ENCODE results near the gene DPP10. TPM values are rescaled to one million over a fixed set of nuclear protein-coding genes. Genes with fewer than 3 reads are reported as not detected.

The DPP10 gene
- total RNA-seq, 3 donors from 2014 or later (not counting 1 experiment from before 2014, with no cell fraction given): not detected

- H3K4me1 ChIP-seq (ENCODE audit: control insufficient read depth, insufficient read depth, low read length): no peaks in the 10 kb centered on the region
- no peak overlapping the region for H3K4me3 ChIP-seq (ENCODE audit: low read length)
- Mint-ChIP-seq H3K36me3 (no peaks in the 10 kb centered on the region), H3K27ac (no peak overlapping the region), H3K9me3 (peaks cover 0 to 5% of the 10 kb centered on the region in 2 donors), H3K4me3 (no peak overlapping the region), H3K27me3 (ENCODE audit: low read depth in 2 of 2) (no peaks in the 10 kb centered on the region), H3K4me1 (no peaks in the 10 kb centered on the region)
- no peaks in the 10 kb centered on the region for H3K36me3 ChIP-seq (ENCODE audit: control insufficient read depth, insufficient read depth, low read length)
- 83% methylated on average over 3 of the region's 3 CpGs for WGBS (ENCODE audit: insufficient coverage)
- ATAC-seq (no peak), DNase-seq (no peak)
- H3K27me3 ChIP-seq (ENCODE audit: control insufficient read depth, insufficient read depth, low read length): no peaks in the 10 kb centered on the region
- intact Hi-C loops (cut with micrococcal nuclease): no loop called here
- H3K9me3 ChIP-seq (ENCODE audit: control insufficient read depth, insufficient read depth, low read length): no peaks in the 10 kb centered on the region
- no peak overlapping the region for H3K27ac ChIP-seq (ENCODE audit: low read length)
- TF ChIP-seq CTCF (IDR thresholded peaks at IDR 0.05): no peak
Measured at GRCh38 chr2:114569166-114569565, 126.7 kb downstream of the DPP10 start.

GRCh38 chr2:114577657-114578056 is 135.2 kb downstream of the DPP10 start:
- 78% methylated on average over 2 of the region's 2 CpGs for WGBS (ENCODE audit: insufficient coverage)
- Mint-ChIP-seq H3K4me3 (no peak overlapping the region), H3K4me1 (no peaks in the 10 kb centered on the region), H3K9me3 (peaks cover 4 to 13% of the 10 kb centered on the region in 2 donors), H3K27me3 (ENCODE audit: low read depth in 2 of 2) (no peaks in the 10 kb centered on the region), H3K27ac (no peak overlapping the region), H3K36me3 (no peaks in the 10 kb centered on the region)
- H3K36me3 ChIP-seq (ENCODE audit: control insufficient read depth, insufficient read depth, low read length): no peaks in the 10 kb centered on the region
- DNase-seq: no peak
- no peaks in the 10 kb centered on the region for H3K27me3 ChIP-seq (ENCODE audit: control insufficient read depth, insufficient read depth, low read length)
- no peak overlapping the region for H3K4me3 ChIP-seq (ENCODE audit: low read length)
- no peak overlapping the region for H3K27ac ChIP-seq (ENCODE audit: low read length)
- no peak for TF ChIP-seq CTCF (IDR thresholded peaks at IDR 0.05)
- no peaks in the 10 kb centered on the region for H3K4me1 ChIP-seq (ENCODE audit: control insufficient read depth, insufficient read depth, low read length)
- H3K9me3 ChIP-seq (ENCODE audit: control insufficient read depth, insufficient read depth, low read length): no peaks in the 10 kb centered on the region
- no peak for ATAC-seq
- intact Hi-C loops (cut with micrococcal nuclease): no loop called here

GRCh38 chr2:114579542-114579941 is 137.1 kb downstream of the DPP10 start:
- Histone ChIP-seq H3K27ac (ENCODE audit: low read length) (no peak overlapping the region), H3K4me1 (ENCODE audit: control insufficient read depth, insufficient read depth, low read length) (no peaks in the 10 kb centered on the region), H3K9me3 (ENCODE audit: control insufficient read depth, insufficient read depth, low read length) (no peaks in the 10 kb centered on the region), H3K27me3 (ENCODE audit: control insufficient read depth, insufficient read depth, low read length) (no peaks in the 10 kb centered on the region), H3K36me3 (ENCODE audit: control insufficient read depth, insufficient read depth, low read length) (no peaks in the 10 kb centered on the region), H3K4me3 (ENCODE audit: low read length) (no peak overlapping the region)
- Mint-ChIP-seq H3K9me3 (peaks cover 4 to 13% of the 10 kb centered on the region in 2 donors), H3K27me3 (ENCODE audit: low read depth in 2 of 2) (no peaks in the 10 kb centered on the region), H3K4me1 (no peaks in the 10 kb centered on the region), H3K4me3 (no peak overlapping the region), H3K27ac (no peak overlapping the region), H3K36me3 (no peaks in the 10 kb centered on the region)
- TF ChIP-seq CTCF (IDR thresholded peaks at IDR 0.05): no peak
- ATAC-seq (no peak), DNase-seq (no peak)
- intact Hi-C loops (cut with micrococcal nuclease): no loop called here
- WGBS (ENCODE audit: insufficient coverage): 0% methylated on average over 3 of the region's 3 CpGs

GRCh38 chr2:114580691-114581090 is 138.2 kb downstream of the DPP10 start:
- H3K27me3 Mint-ChIP-seq (ENCODE audit: low read depth in 2 of 2): no peaks in the 10 kb centered on the region
- Histone ChIP-seq H3K4me3 (ENCODE audit: low read length) (no peak overlapping the region), H3K9me3 (ENCODE audit: control insufficient read depth, insufficient read depth, low read length) (no peaks in the 10 kb centered on the region), H3K27ac (ENCODE audit: low read length) (no peak overlapping the region), H3K4me1 (ENCODE audit: control insufficient read depth, insufficient read depth, low read length) (no peaks in the 10 kb centered on the region), H3K27me3 (ENCODE audit: control insufficient read depth, insufficient read depth, low read length) (no peaks in the 10 kb centered on the region), H3K36me3 (ENCODE audit: control insufficient read depth, insufficient read depth, low read length) (no peaks in the 10 kb centered on the region)
- no peaks in the 10 kb centered on the region for H3K4me1 Mint-ChIP-seq
- TF ChIP-seq CTCF (IDR thresholded peaks at IDR 0.05): no peak
- intact Hi-C loops (cut with micrococcal nuclease): no loop called here
- 86% methylated on average over 6 of the region's 6 CpGs for WGBS (ENCODE audit: insufficient coverage)
- no peak overlapping the region for H3K27ac Mint-ChIP-seq
- no peaks in the 10 kb centered on the region for H3K36me3 Mint-ChIP-seq
- peaks cover 0 to 11% of the 10 kb centered on the region in 2 donors for H3K9me3 Mint-ChIP-seq
- no peak overlapping the region for H3K4me3 Mint-ChIP-seq
- no peak for ATAC-seq
- no peak for DNase-seq
